ENCODE measurements around the gene ABCD3.
"Not testable (repeated sequence)": the region's sequence is repeated elsewhere in the genome, so short reads cannot be mapped to it uniquely, and the experiment has no call there.

ABCD3 gene

GRCh38 chr1:94443067-94443466 is 24.9 kb downstream of the ABCD3 start:
- H3K4me1 ChIP-seq (ENCODE audit: control insufficient read depth, insufficient read depth, low read length); H3K27ac ChIP-seq (ENCODE audit: low read depth, low read length); H3K27me3 ChIP-seq (ENCODE audit: control insufficient read depth, insufficient read depth, low read length); H3K36me3 ChIP-seq (ENCODE audit: control insufficient read depth, insufficient read depth, low read length); H3K4me3 ChIP-seq (ENCODE audit: low read length); H3K9ac ChIP-seq (ENCODE audit: low read length): not testable (repeated sequence)

GRCh38 chr1:94444819-94445218 is 26.6 kb downstream of the ABCD3 start:
- not testable (repeated sequence) for H3K36me3 ChIP-seq (ENCODE audit: control insufficient read depth, insufficient read depth, low read length); H3K27ac ChIP-seq (ENCODE audit: low read depth, low read length); H3K4me1 ChIP-seq (ENCODE audit: control insufficient read depth, insufficient read depth, low read length); H3K4me3 ChIP-seq (ENCODE audit: low read length); H3K27me3 ChIP-seq (ENCODE audit: control insufficient read depth, insufficient read depth, low read length); H3K9ac ChIP-seq (ENCODE audit: low read length)

- H3K27me3 ChIP-seq (ENCODE audit: control insufficient read depth, insufficient read depth, low read length); H3K4me1 ChIP-seq (ENCODE audit: control insufficient read depth, insufficient read depth, low read length); H3K36me3 ChIP-seq (ENCODE audit: control insufficient read depth, insufficient read depth, low read length); H3K4me3 ChIP-seq (ENCODE audit: low read length); H3K27ac ChIP-seq (ENCODE audit: low read depth, low read length); H3K9ac ChIP-seq (ENCODE audit: low read length): not testable (repeated sequence)
Measured at GRCh38 chr1:94445733-94446132, 27.5 kb downstream of the ABCD3 start.

GRCh38 chr1:94446177-94446576 is 28.0 kb downstream of the ABCD3 start:
- H3K4me1 ChIP-seq (ENCODE audit: control insufficient read depth, insufficient read depth, low read length); H3K9ac ChIP-seq (ENCODE audit: low read length); H3K4me3 ChIP-seq (ENCODE audit: low read length): not testable (repeated sequence)

GRCh38 chr1:94448741-94449140 is 30.6 kb downstream of the ABCD3 start:
- H3K27me3 ChIP-seq (ENCODE audit: control insufficient read depth, insufficient read depth, low read length); H3K4me1 ChIP-seq (ENCODE audit: control insufficient read depth, insufficient read depth, low read length); H3K9ac ChIP-seq (ENCODE audit: low read length); H3K27ac ChIP-seq (ENCODE audit: low read depth, low read length); H3K4me3 ChIP-seq (ENCODE audit: low read length); H3K36me3 ChIP-seq (ENCODE audit: control insufficient read depth, insufficient read depth, low read length): not testable (repeated sequence)

More at GRCh38 chr1:94446177-94446576, 28.0 kb downstream of the ABCD3 start:
- H3K27me3 ChIP-seq (ENCODE audit: control insufficient read depth, insufficient read depth, low read length); H3K36me3 ChIP-seq (ENCODE audit: control insufficient read depth, insufficient read depth, low read length); H3K27ac ChIP-seq (ENCODE audit: low read depth, low read length): not testable (repeated sequence)

- H3K27me3 ChIP-seq (ENCODE audit: control insufficient read depth, insufficient read depth, low read length) = no peaks in the 10 kb centered on the region
- no peak overlapping the region for H3K4me3 ChIP-seq (ENCODE audit: low read length)
- H3K36me3 ChIP-seq (ENCODE audit: control insufficient read depth, insufficient read depth, low read length) = peaks cover 2% of the 10 kb centered on the region
- H3K4me1 ChIP-seq (ENCODE audit: control insufficient read depth, insufficient read depth, low read length) = no peaks in the 10 kb centered on the region
- no peak overlapping the region for H3K27ac ChIP-seq (ENCODE audit: low read depth, low read length)
- no peak overlapping the region for H3K9ac ChIP-seq (ENCODE audit: low read length)
Measured at GRCh38 chr1:94456736-94457135, 38.5 kb downstream of the ABCD3 start.

- Histone ChIP-seq H3K4me1 (ENCODE audit: control insufficient read depth, insufficient read depth, low read length) (peaks cover 5% of the 10 kb centered on the region), H3K4me3 (ENCODE audit: low read length) (no peak overlapping the region), H3K27me3 (ENCODE audit: control insufficient read depth, insufficient read depth, low read length) (no peaks in the 10 kb centered on the region), H3K27ac (ENCODE audit: low read depth, low read length) (peak overlapping the region; percentile 29), H3K9ac (ENCODE audit: low read length) (no peak overlapping the region), H3K36me3 (ENCODE audit: control insufficient read depth, insufficient read depth, low read length) (peaks cover 7% of the 10 kb centered on the region)
Measured at GRCh38 chr1:94462606-94463005, 44.4 kb downstream of the ABCD3 start.

GRCh38 chr1:94463056-94463764 is 45.0 kb downstream of the ABCD3 start:
- Histone ChIP-seq H3K27ac (ENCODE audit: low read depth, low read length) (peak overlapping the region; percentile 29), H3K36me3 (ENCODE audit: control insufficient read depth, insufficient read depth, low read length) (peaks cover 4% of the 10 kb centered on the region), H3K27me3 (ENCODE audit: control insufficient read depth, insufficient read depth, low read length) (no peaks in the 10 kb centered on the region), H3K9ac (ENCODE audit: low read length) (no peak overlapping the region), H3K4me1 (ENCODE audit: control insufficient read depth, insufficient read depth, low read length) (peaks cover 5% of the 10 kb centered on the region), H3K4me3 (ENCODE audit: low read length) (no peak overlapping the region)

GRCh38 chr1:94463765-94464330 is 45.7 kb downstream of the ABCD3 start:
- Histone ChIP-seq H3K4me3 (ENCODE audit: low read length) (no peak overlapping the region), H3K27me3 (ENCODE audit: control insufficient read depth, insufficient read depth, low read length) (no peaks in the 10 kb centered on the region), H3K9ac (ENCODE audit: low read length) (no peak overlapping the region), H3K27ac (ENCODE audit: low read depth, low read length) (peak overlapping the region; percentile 29), H3K36me3 (ENCODE audit: control insufficient read depth, insufficient read depth, low read length) (peaks cover 4% of the 10 kb centered on the region), H3K4me1 (ENCODE audit: control insufficient read depth, insufficient read depth, low read length) (peaks cover 5% of the 10 kb centered on the region)

- Histone ChIP-seq H3K4me1 (ENCODE audit: control insufficient read depth, insufficient read depth, low read length) (no peaks in the 10 kb centered on the region), H3K27me3 (ENCODE audit: control insufficient read depth, insufficient read depth, low read length) (no peaks in the 10 kb centered on the region), H3K36me3 (ENCODE audit: control insufficient read depth, insufficient read depth, low read length) (peaks cover 4% of the 10 kb centered on the region), H3K4me3 (ENCODE audit: low read length) (no peak overlapping the region), H3K9ac (ENCODE audit: low read length) (no peak overlapping the region), H3K27ac (ENCODE audit: low read depth, low read length) (no peak overlapping the region)
Measured at GRCh38 chr1:94468708-94469107, 50.5 kb downstream of the ABCD3 start.

- H3K4me1 ChIP-seq (ENCODE audit: control insufficient read depth, insufficient read depth, low read length) = no peaks in the 10 kb centered on the region
- no peak overlapping the region for H3K9ac ChIP-seq (ENCODE audit: low read length)
- H3K27me3 ChIP-seq (ENCODE audit: control insufficient read depth, insufficient read depth, low read length) = no peaks in the 10 kb centered on the region
- no peaks in the 10 kb centered on the region for H3K36me3 ChIP-seq (ENCODE audit: control insufficient read depth, insufficient read depth, low read length)
- no peak overlapping the region for H3K4me3 ChIP-seq (ENCODE audit: low read length)
- H3K27ac ChIP-seq (ENCODE audit: low read depth, low read length) = no peak overlapping the region
Measured at GRCh38 chr1:94471271-94471670, 53.1 kb downstream of the ABCD3 start.

- Histone ChIP-seq H3K36me3 (ENCODE audit: control insufficient read depth, insufficient read depth, low read length) (no peaks in the 10 kb centered on the region), H3K4me1 (ENCODE audit: control insufficient read depth, insufficient read depth, low read length) (no peaks in the 10 kb centered on the region), H3K27me3 (ENCODE audit: control insufficient read depth, insufficient read depth, low read length) (no peaks in the 10 kb centered on the region), H3K9ac (ENCODE audit: low read length) (no peak overlapping the region), H3K27ac (ENCODE audit: low read depth, low read length) (no peak overlapping the region), H3K4me3 (ENCODE audit: low read length) (no peak overlapping the region)
Measured at GRCh38 chr1:94475232-94475631, 57.0 kb downstream of the ABCD3 start.

GRCh38 chr1:94479682-94480081 is 61.5 kb downstream of the ABCD3 start:
- H3K4me3 ChIP-seq (ENCODE audit: low read length) = no peak overlapping the region
- H3K36me3 ChIP-seq (ENCODE audit: control insufficient read depth, insufficient read depth, low read length) = no peaks in the 10 kb centered on the region
- no peaks in the 10 kb centered on the region for H3K4me1 ChIP-seq (ENCODE audit: control insufficient read depth, insufficient read depth, low read length)
- H3K27ac ChIP-seq (ENCODE audit: low read depth, low read length) = no peak overlapping the region
- no peak overlapping the region for H3K9ac ChIP-seq (ENCODE audit: low read length)
- no peaks in the 10 kb centered on the region for H3K27me3 ChIP-seq (ENCODE audit: control insufficient read depth, insufficient read depth, low read length)
